PC-3 (cell line): Measurements from ENCODE around the gene FMNL2. TPM values are rescaled to one million over a fixed set of nuclear protein-coding genes. Genes with fewer than 3 reads are reported as not detected.

ENCODE experiments used
- ATAC-seq: fragments of 200-7000 bp; cut with Tn5 transposase; 2 replicates; pipeline ENCODE4 v1.9.1; 2020; ENCODE audit warnings: mild to moderate bottlenecking, moderate library complexity
- BruUV-seq: library from RNA; stranded (reverse); fragments of 400-500 nt; replicated peaks from 2 replicates; lab custom pipeline; 2021; lab: Mats Ljungman, UMichigan
- CTCF ChIA-PET: fragments of 300-600 bp; sonication (Branson Sonifier 250); formaldehyde crosslinking; loops from one replicate; lab custom pipeline; 2022; ENCODE audit warnings: antibody characterized with exemption; lab: Charles Lee
- POLR2A ChIA-PET: fragments of 300-600 bp; sonication (Branson Sonifier 250); formaldehyde crosslinking; loops from one replicate; lab custom pipeline; 2022; ENCODE audit warnings: antibody characterized with exemption; ENCODE audit not compliant: unreplicated experiment; lab: Charles Lee
- DNase-seq: peaks from one replicate; pipeline ENCODE4 v3.0.0-alpha.2; 2015
- H2AFZ ChIP-seq: fragments of 300-600 bp; sonication (generic); 2 replicates; pipeline ENCODE4 v1.6.0; 2016; ENCODE audit warnings: antibody characterized with exemption, low read length
- H3F3A ChIP-seq: fragments of 300-600 bp; sonication (generic); one replicate; pipeline ENCODE4 v1.6.0; 2017; ENCODE audit warnings: antibody characterized with exemption, low read length, control low read depth, mild to moderate bottlenecking; ENCODE audit not compliant: unreplicated experiment
- H3K27ac ChIP-seq: fragments of 300-600 bp; sonication (generic); 2 replicates; pipeline ENCODE4 v1.5.1; 2016; ENCODE audit warnings: mild to moderate bottlenecking, low read length
- H3K27me3 ChIP-seq: fragments of 300-600 bp; sonication (generic); 2 replicates; pipeline ENCODE4 v1.6.1; 2016; ENCODE audit warnings: low read length, mixed read lengths
- H3K36me3 ChIP-seq: fragments of 300-600 bp; sonication (generic); 2 replicates; pipeline ENCODE4 v1.6.1; 2016; ENCODE audit warnings: low read depth, mixed run types, low read length, mixed read lengths
- H3K4me1 ChIP-seq: fragments of 300-600 bp; sonication (generic); 2 replicates; pipeline ENCODE4 v1.5.1; 2016; ENCODE audit warnings: low read length; ENCODE audit not compliant: insufficient read depth
- H3K4me2 ChIP-seq: fragments of 300-600 bp; sonication (generic); 2 replicates; pipeline ENCODE4 v1.6.0; 2016; ENCODE audit warnings: low read length
- H3K4me3 ChIP-seq: fragments of 300-600 bp; sonication (generic); 2 replicates; pipeline ENCODE4 v1.5.1; 2016; ENCODE audit warnings: mild to moderate bottlenecking, low read length, mixed read lengths
- H3K79me2 ChIP-seq: fragments of 300-600 bp; sonication (generic); 2 replicates; pipeline ENCODE4 v1.6.1; 2017; ENCODE audit warnings: low read length, mixed read lengths
- H3K9ac ChIP-seq: fragments of 300-600 bp; sonication (generic); 2 replicates; pipeline ENCODE4 v1.6.0; 2016; ENCODE audit warnings: mild to moderate bottlenecking, low read length
- H3K9me2 ChIP-seq: fragments of 300-600 bp; sonication (generic); replicated peaks from 2 replicates; pipeline ENCODE4 v1.6.1; 2016; ENCODE audit warnings: mixed run types, low read length, mixed read lengths
- H3K9me3 ChIP-seq: fragments of 300-600 bp; sonication (generic); 2 replicates; pipeline ENCODE4 v1.6.1; 2016; ENCODE audit warnings: low read length, mixed read lengths
- H4K20me1 ChIP-seq: fragments of 300-600 bp; sonication (generic); 2 replicates; pipeline ENCODE4 v1.6.1; 2016; ENCODE audit warnings: low read length, mixed read lengths
- CTCF ChIP-seq: fragments of 300-600 bp; sonication (generic); conservative IDR thresholded peaks from 2 replicates; pipeline ENCODE4 v1.5.1; 2017; ENCODE audit warnings: antibody characterized with exemption, low read depth, mild to moderate bottlenecking, low read length
- EZH2 ChIP-seq: fragments of 300-600 bp; sonication (generic); IDR thresholded peaks from one replicate; pipeline ENCODE4 v1.6.1; 2017; ENCODE audit warnings: antibody characterized with exemption, mild to moderate bottlenecking, low read length; ENCODE audit not compliant: unreplicated experiment
- EZH2phosphoT487 ChIP-seq: fragments of 300-600 bp; sonication (generic); IDR thresholded peaks from 2 replicates; pipeline ENCODE4 v1.6.1; 2018; ENCODE audit warnings: mild to moderate bottlenecking, antibody characterized with exemption, low read length, borderline replicate concordance
- intact Hi-C: fragments of 100-400 bp; cut with micrococcal nuclease; formaldehyde crosslinking; loops from 2 replicates; pipeline ENCODE4 v1.9.0; 2023
- total RNA-seq: library from RNA; depleted of rRNA; stranded (reverse); fragments of >200 nt; gene quantifications from 2 replicates; pipeline ENCODE4 v1.2.3, GENCODE V29; 2014

Gene FMNL2
- total RNA-seq, 1 experiment from 2014 or later = 15.8 TPM

DNA sequence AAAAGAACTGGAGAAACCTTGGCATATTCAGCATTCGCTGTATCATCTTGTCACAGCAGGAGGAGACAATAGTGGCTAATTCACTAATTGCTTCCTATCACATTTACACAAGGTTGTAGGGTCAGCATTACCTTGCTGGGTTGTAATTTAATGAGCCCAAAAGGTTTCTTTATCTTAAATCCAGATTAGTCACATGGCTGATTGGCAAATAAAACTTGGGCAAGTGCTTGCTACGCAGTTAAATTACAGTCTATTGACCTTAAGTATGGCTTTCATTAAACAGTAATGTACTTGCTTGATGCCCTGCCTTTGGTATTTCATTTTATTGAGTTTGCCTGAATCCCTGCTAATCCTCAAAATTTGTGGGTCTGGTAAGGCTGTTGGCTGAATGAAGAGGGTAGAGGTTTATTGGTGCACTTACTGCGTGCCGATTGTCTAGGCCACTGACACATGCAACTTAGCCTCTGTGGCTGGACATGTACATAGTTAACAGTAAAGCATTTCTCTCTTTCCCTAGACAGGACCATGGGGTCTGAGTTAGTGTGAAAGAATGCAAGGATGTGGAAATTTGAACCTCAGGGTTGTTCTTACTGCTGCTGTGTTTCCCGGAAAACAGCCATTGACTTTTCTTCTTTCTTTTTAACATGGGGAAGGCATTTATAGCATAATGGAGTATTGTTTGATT lies 34.3 kb downstream of the FMNL2 start:
- Histone ChIP-seq H3K9me2 (no peaks in the 10 kb centered on the region), H3K9me3 (no peaks in the 10 kb centered on the region), H3K4me3 (no peak overlapping the region), H4K20me1 (no peaks in the 10 kb centered on the region), H3K4me2 (no peak overlapping the region), H3F3A (no peaks in the 10 kb centered on the region), H3K79me2 (peaks cover 54% of the 10 kb centered on the region), H2AFZ (no peak overlapping the region), H3K9ac (no peak overlapping the region), H3K36me3 (no peaks in the 10 kb centered on the region), H3K27me3 (no peaks in the 10 kb centered on the region), H3K27ac (no peak overlapping the region), H3K4me1 (no peaks in the 10 kb centered on the region)
- no TSS peak for BruUV-seq
- POLR2A ChIA-PET = no interaction called here
- intact Hi-C loops = no loop called here
- TF ChIP-seq EZH2 = no peak
- no peak for TF ChIP-seq CTCF
- no peak for TF ChIP-seq EZH2phosphoT487
- DNase-seq (no peak), ATAC-seq (no peak)
- CTCF ChIA-PET = no interaction called here

- no peak overlapping the region for H3K9ac ChIP-seq
- no peak overlapping the region for H3K4me3 ChIP-seq
- H3K4me2 ChIP-seq = no peak overlapping the region
- BruUV-seq = no TSS peak
- H3K9me2 ChIP-seq = no peaks in the 10 kb centered on the region
- DNase-seq (no peak), ATAC-seq (no peak)
- no peaks in the 10 kb centered on the region for H3F3A ChIP-seq
- H2AFZ ChIP-seq = no peak overlapping the region
- CTCF ChIA-PET = no interaction called here
- peaks cover 55% of the 10 kb centered on the region for H3K79me2 ChIP-seq
- no peaks in the 10 kb centered on the region for H3K27me3 ChIP-seq
- H3K9me3 ChIP-seq = no peaks in the 10 kb centered on the region
- no peak for TF ChIP-seq EZH2phosphoT487
- TF ChIP-seq CTCF = no peak
- no peaks in the 10 kb centered on the region for H3K4me1 ChIP-seq
- intact Hi-C loops = no loop called here
- POLR2A ChIA-PET = no interaction called here
- H4K20me1 ChIP-seq = no peaks in the 10 kb centered on the region
- no peak overlapping the region for H3K27ac ChIP-seq
- no peaks in the 10 kb centered on the region for H3K36me3 ChIP-seq
Measured at GRCh38 chr2:152370783-152371182, 35.8 kb downstream of the FMNL2 start.

- Histone ChIP-seq H3K27me3 (no peaks in the 10 kb centered on the region), H3K9me3 (no peaks in the 10 kb centered on the region), H2AFZ (no peak overlapping the region), H3K27ac (no peak overlapping the region), H4K20me1 (no peaks in the 10 kb centered on the region), H3K4me3 (no peak overlapping the region), H3F3A (no peaks in the 10 kb centered on the region), H3K79me2 (peaks cover 60% of the 10 kb centered on the region), H3K4me2 (no peak overlapping the region), H3K9me2 (no peaks in the 10 kb centered on the region), H3K9ac (no peak overlapping the region), H3K4me1 (peaks cover 14% of the 10 kb centered on the region), H3K36me3 (no peaks in the 10 kb centered on the region)
- no peak for DNase-seq
- no peak for ATAC-seq
- CTCF ChIA-PET = no interaction called here
- POLR2A ChIA-PET = no interaction called here
- BruUV-seq = no TSS peak
- intact Hi-C loops = no loop called here
- TF ChIP-seq EZH2 (no peak), CTCF (no peak), EZH2phosphoT487 (no peak)
Measured at GRCh38 chr2:152372438-152372984, 37.5 kb downstream of the FMNL2 start.
